Measurements from ENCODE around the gene XDH. TPM values are rescaled to one million over a fixed set of nuclear protein-coding genes. Genes with fewer than 3 reads are reported as not detected.
A peak's percentile ranks its signal among the peaks of the same experiment; 100 is the strongest.

Gene XDH
- total RNA-seq, 2 donors from 2014 or later, result 0.08 TPM; not detected in 1

DNA sequence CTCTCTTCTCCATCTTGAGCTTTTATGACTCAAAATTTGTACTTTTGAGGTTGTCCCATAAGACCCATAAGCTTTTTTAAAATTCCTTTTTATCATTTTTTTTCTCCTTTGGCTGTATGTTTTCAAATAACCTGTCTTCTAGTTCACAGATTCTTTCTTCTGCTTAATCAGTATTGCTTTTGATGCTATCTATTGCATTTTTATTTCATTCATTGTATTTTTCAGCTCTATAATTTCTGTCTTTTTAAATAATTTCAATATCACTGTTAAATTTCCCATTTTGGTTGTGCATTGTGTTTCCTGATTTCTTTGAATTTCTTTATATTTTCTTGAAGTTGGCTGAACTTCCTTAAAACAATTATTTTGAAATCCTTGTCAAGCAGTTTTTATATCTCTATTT is 4.8 kb upstream of the XDH start:
- ATAC-seq, result no peak
- H3K4me3 Mint-ChIP-seq, result no peak overlapping the region
- H3K27me3 Mint-ChIP-seq, result peaks cover 0 to 16% of the 10 kb centered on the region in 2 donors
- no peak for DNase-seq (ENCODE audit: low spot score)
- peaks cover 11% of the 10 kb centered on the region for H3K9me3 Mint-ChIP-seq
- peaks cover 0 to 5% of the 10 kb centered on the region in 2 donors for H3K4me1 Mint-ChIP-seq (ENCODE audit: low read depth in 2 of 2)
- no peak overlapping the region for H3K27ac Mint-ChIP-seq
- H3K36me3 Mint-ChIP-seq, result peaks cover 8% of the 10 kb centered on the region

DNA sequence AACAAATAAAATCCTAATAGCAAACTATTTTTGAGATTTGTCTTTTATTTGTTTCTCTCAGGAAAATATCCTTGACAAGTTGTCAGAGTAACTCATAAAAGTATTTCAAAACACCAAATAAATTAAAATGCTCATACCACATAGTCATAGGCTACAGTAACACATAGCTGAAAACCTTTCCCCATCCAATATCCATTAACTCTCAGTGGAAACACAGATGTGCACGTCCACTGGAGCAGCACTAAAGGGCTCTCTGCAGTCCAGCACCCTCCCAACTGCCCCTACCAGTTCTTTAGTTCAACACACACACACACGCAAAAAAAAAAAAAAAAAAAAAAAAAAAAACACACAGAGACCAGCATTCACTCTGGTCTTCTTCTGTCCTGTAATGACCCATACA is 879 bp upstream of the XDH start:
- peaks cover 11% of the 10 kb centered on the region for H3K9me3 Mint-ChIP-seq
- no peak overlapping the region for H3K4me3 Mint-ChIP-seq
- peaks cover 8% of the 10 kb centered on the region for H3K36me3 Mint-ChIP-seq
- peaks cover 0 to 5% of the 10 kb centered on the region in 2 donors for H3K4me1 Mint-ChIP-seq (ENCODE audit: low read depth in 2 of 2)
- H3K27me3 Mint-ChIP-seq, result peaks cover 0 to 6% of the 10 kb centered on the region in 2 donors
- no peak for DNase-seq (ENCODE audit: low spot score)
- no peak overlapping the region for H3K27ac Mint-ChIP-seq
- ATAC-seq, result no peak

DNA sequence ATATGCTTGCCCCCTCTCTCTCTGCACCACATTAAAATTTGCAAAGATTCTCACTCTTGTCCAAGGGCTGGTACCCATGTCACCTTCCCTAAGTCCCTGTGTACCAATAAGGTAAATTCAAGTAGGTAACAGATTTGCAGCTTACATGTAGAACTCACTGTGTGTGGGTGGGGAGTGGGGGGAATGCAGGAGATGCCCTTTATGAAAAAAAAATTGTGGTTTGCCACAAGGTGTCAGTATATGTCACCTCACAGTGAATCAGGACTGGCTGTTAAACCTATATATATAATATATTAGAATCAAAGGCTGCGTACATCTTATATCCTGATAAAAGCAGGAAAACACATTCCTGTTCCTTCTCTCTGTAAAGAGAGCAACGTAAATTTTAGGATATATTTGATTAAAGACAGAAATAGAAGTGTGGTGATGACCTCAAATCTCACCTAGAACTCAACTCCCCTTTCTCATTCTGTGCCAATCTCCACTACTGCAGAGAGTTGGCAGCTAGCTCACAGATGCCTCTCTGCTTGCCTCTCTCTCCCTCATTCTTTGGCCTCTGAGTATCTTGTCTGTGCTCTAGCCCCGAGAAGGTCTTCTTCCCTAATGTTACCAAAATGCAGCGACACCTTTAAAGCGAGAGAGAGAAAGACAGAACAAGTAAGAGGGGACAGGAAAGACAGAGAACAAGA is 536 bp downstream of the XDH start:
- Mint-ChIP-seq H3K4me1 (ENCODE audit: low read depth in 2 of 2) (peaks cover 0 to 5% of the 10 kb centered on the region in 2 donors), H3K27ac (no peak overlapping the region), H3K27me3 (peaks cover 4 to 14% of the 10 kb centered on the region in 2 donors), H3K36me3 (peaks cover 3% of the 10 kb centered on the region), H3K9me3 (peaks cover 6% of the 10 kb centered on the region), H3K4me3 (no peak overlapping the region)
- ATAC-seq (no peak), DNase-seq (ENCODE audit: low spot score) (no peak)

DNA sequence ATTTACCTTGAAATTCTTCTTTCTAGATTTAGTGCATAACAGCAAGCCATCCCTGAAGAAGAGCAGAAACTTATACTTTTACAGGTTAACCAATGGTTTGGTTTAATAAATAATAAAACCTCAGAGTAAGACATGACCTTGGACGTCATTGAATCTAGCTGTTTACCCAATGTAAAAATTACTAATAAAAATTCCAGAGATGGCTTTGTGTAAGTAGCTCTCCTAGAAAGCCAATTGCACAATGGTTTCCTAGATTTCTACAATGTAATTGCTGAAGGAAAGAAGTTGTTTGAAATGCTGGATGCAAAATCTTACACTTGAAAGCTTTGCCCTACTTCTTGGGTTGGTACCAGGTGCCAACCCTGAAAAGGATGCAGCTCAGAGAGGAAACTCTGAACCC is 1.5 kb downstream of the XDH start:
- peaks cover 0 to 5% of the 10 kb centered on the region in 2 donors for H3K4me1 Mint-ChIP-seq (ENCODE audit: low read depth in 2 of 2)
- peaks cover 6 to 22% of the 10 kb centered on the region in 2 donors for H3K27me3 Mint-ChIP-seq
- no peak for DNase-seq (ENCODE audit: low spot score)
- no peak for ATAC-seq
- no peak overlapping the region for H3K27ac Mint-ChIP-seq
- no peaks in the 10 kb centered on the region for H3K36me3 Mint-ChIP-seq
- H3K9me3 Mint-ChIP-seq, result no peaks in the 10 kb centered on the region
- no peak overlapping the region for H3K4me3 Mint-ChIP-seq

DNA sequence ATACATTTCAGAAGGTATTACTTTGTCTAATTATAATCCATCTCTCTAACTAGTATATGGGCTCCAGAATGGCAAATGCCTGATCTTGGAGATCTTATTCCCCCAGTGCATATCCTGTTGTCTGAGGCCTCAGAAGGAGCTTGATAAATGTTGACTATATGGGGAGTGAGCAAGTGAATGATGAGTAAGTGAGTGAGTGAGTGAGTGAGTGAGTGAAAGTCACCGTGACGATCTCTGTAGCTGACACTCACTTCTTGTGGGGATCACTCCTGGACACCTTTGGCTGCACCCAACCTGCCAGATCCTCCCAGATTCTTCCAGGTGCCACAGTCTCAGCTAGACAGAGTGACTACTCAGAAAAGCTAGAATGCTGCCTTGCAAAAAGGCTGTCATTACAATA is 2.8 kb downstream of the XDH start:
- Mint-ChIP-seq H3K4me3 (no peak overlapping the region), H3K27ac (no peak overlapping the region), H3K36me3 (no peaks in the 10 kb centered on the region), H3K4me1 (ENCODE audit: low read depth in 2 of 2) (peaks cover 0 to 5% of the 10 kb centered on the region in 2 donors), H3K27me3 (peaks cover 10 to 32% of the 10 kb centered on the region in 2 donors), H3K9me3 (no peaks in the 10 kb centered on the region)
- ATAC-seq (no peak), DNase-seq (ENCODE audit: low spot score) (no peak)

DNA sequence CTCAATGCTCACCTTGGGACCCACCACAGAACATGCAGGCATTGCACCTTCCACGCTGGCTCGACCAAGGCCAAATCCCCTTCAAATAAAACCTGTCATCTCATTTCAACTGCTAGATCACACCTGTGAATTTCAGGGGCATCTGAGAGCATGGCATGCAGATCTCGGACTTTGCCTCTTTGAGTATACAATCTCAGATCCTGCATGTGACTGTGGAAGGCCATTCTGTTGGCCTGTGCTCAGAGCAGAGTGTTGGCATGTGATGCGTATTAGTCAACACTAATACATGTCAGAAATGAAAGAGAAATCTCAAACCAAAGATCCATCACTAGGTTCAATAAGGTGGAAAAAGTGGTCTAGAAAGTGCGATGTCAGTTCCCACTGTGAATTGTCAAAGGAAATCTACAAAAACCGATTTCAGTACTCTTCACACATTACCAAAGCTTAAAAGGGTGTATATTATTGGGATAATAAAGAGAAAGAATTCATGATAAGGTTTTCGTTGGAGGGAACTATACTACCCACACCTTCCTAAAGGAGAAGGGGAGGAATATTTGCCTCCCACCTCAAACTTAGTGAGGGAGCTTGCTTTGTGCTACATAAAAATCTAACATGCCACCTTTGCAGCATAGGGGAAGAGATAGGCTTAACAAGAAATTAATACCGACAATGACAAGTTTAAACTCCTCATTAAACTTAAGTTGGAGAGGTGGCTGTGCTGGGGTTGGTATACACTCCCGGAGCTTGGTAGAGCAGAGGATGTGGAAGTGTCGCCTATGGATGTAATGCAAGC is 7.8 kb downstream of the XDH start:
- Mint-ChIP-seq H3K36me3 (no peaks in the 10 kb centered on the region), H3K4me3 (no peak overlapping the region), H3K27ac (no peak overlapping the region), H3K9me3 (no peaks in the 10 kb centered on the region), H3K4me1 (ENCODE audit: low read depth in 2 of 2) (no peaks in the 10 kb centered on the region), H3K27me3 (peaks cover 10 to 37% of the 10 kb centered on the region in 2 donors)
- ATAC-seq (no peak), DNase-seq (ENCODE audit: low spot score) (no peak)

DNA sequence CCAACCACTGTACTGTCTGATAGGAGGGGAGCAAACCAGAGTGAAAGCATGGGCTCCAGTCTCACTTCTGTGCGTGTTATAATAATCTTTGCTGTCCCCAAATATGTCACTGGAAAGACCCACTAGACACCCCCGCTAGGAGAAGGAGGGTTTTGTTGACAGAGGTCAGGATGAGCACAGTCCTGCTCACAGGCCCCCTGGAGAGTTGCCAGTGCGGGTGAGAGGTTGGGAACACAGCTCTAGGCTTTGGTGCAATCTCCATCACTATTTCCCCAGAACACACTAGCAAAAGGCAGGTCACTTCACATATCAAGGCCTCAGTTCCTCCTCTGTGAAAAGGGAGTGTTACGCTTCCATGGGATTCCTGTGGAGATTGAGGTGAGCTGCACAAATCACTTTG is 9.7 kb downstream of the XDH start:
- H3K9me3 Mint-ChIP-seq, result no peaks in the 10 kb centered on the region
- no peak overlapping the region for H3K27ac Mint-ChIP-seq
- peaks cover 10 to 33% of the 10 kb centered on the region in 2 donors for H3K27me3 Mint-ChIP-seq
- no peaks in the 10 kb centered on the region for H3K4me1 Mint-ChIP-seq (ENCODE audit: low read depth in 2 of 2)
- DNase-seq (ENCODE audit: low spot score), result no peak
- no peaks in the 10 kb centered on the region for H3K36me3 Mint-ChIP-seq
- no peak for ATAC-seq
- H3K4me3 Mint-ChIP-seq, result no peak overlapping the region

DNA sequence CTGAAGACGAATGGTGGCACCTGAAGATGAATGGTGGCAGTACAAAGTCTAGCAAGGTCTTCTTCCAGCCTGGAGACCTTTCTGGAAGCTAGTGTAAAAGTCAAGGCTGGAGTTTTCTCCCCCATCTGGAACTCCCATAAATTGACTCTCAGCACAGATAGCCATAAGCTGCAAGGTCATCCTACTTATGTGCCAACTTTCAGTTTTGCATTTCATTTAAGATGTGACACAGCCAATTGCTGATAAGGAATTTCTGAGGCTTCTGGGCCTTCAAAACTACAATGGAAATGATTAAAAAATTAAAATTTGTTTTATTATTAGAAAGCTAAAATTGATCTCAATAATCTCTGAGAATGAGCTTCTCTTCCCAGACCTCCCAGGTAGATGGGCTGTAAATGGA is 10.2 kb downstream of the XDH start:
- ATAC-seq (no peak), DNase-seq (ENCODE audit: low spot score) (no peak)
- H3K4me3 Mint-ChIP-seq, result no peak overlapping the region
- H3K4me1 Mint-ChIP-seq (ENCODE audit: low read depth in 2 of 2), result no peaks in the 10 kb centered on the region
- no peaks in the 10 kb centered on the region for H3K9me3 Mint-ChIP-seq
- H3K36me3 Mint-ChIP-seq, result no peaks in the 10 kb centered on the region
- peaks cover 9 to 29% of the 10 kb centered on the region in 2 donors for H3K27me3 Mint-ChIP-seq
- H3K27ac Mint-ChIP-seq, result no peak overlapping the region

DNA sequence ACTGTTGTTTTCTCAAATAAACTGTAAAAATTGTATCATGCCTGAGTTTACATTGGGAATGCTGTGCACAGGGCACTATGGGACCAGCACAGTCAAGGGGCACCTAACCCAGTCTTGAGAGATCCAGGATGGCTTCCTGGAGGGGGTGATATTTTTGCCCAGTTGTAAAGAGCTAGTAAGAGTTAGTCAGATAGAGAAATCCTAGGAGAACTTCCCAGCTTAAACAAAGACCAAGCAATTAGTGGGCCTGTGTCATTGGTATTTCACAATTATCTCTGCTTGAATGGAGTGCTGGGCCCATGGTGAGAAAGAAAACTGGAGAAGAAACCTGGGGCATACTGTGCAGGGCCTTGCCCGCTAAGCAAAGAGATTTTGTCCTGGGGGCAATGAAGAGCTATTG is 12.2 kb downstream of the XDH start:
- Mint-ChIP-seq H3K4me1 (ENCODE audit: low read depth in 2 of 2) (no peaks in the 10 kb centered on the region), H3K4me3 (no peak overlapping the region), H3K36me3 (no peaks in the 10 kb centered on the region), H3K27ac (no peak overlapping the region), H3K27me3 (peaks cover 7 to 17% of the 10 kb centered on the region in 2 donors), H3K9me3 (no peaks in the 10 kb centered on the region)
- DNase-seq (ENCODE audit: low spot score) (no peak), ATAC-seq (no peak)

DNA sequence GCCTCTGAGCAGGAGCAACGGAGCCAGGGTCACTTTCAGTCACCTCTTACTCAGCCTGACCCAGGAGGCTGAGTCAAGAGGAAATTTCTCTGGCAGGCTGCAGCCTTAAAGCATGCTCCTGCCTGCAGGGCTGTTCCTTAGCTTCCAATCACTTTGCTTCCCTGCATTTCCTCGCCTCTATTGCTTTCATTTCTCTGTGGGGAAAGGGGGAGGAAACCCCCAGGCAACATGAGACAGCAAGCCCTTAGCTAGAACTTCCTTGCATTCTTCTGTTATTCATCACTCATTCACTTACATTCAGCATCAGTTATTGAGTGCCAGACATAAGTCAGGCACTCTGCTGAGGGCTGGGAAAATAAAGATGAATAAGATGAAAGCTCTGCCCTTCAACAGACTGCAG is 13.0 kb downstream of the XDH start:
- Mint-ChIP-seq H3K4me1 (ENCODE audit: low read depth in 2 of 2) (no peaks in the 10 kb centered on the region), H3K4me3 (no peak overlapping the region), H3K36me3 (no peaks in the 10 kb centered on the region), H3K27ac (no peak overlapping the region), H3K9me3 (no peaks in the 10 kb centered on the region), H3K27me3 (peaks cover 3 to 11% of the 10 kb centered on the region in 2 donors)
- DNase-seq (ENCODE audit: low spot score), result no peak
- ATAC-seq, result no peak

DNA sequence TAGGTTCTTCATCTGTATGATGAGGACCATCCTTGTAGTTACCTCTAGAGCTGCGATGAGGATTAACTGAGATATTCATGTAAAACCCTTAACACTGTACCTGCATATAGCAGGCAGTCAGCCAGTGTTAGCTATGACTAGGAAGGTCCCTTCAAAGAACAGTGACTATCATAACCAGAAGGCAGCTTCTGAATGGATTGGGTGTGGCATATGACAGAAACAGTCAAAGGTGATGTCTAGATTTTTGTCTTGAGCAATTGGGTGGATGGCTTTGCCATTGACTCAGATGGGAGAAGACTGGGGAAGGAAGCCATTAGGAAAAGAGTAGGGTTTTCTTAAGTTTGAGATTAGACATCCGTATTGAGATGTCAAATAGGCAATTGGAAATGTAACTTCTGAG is 15.7 kb downstream of the XDH start:
- Mint-ChIP-seq H3K9me3 (no peaks in the 10 kb centered on the region), H3K27ac (no peak overlapping the region), H3K4me3 (no peak overlapping the region), H3K4me1 (ENCODE audit: low read depth in 2 of 2) (no peaks in the 10 kb centered on the region), H3K36me3 (no peaks in the 10 kb centered on the region), H3K27me3 (peaks cover 9 to 17% of the 10 kb centered on the region in 2 donors)
- no peak for ATAC-seq
- DNase-seq (ENCODE audit: low spot score), result no peak

DNA sequence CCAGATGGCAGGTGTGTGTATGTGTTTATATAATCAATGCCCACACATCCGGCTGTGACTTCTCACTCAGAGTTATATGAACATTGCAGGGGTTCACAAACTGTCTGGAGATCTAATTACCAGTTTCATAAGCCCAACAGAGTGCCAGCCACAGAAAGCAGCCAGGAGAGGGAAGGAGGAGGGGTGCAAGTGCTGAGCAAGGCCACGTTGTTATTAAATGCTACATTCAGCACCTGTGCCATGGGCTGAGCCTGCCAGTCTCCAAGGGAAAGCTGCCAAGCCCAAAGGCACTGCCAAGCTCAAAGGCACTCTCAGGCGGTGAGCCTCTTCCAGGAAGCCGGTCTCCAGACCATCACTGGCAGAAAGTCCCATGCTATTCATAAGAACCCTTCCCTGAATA is 17.4 kb downstream of the XDH start:
- ATAC-seq, result no peak
- Mint-ChIP-seq H3K9me3 (no peaks in the 10 kb centered on the region), H3K27me3 (peaks cover 9 to 26% of the 10 kb centered on the region in 2 donors), H3K36me3 (no peaks in the 10 kb centered on the region), H3K4me3 (no peak overlapping the region), H3K27ac (no peak overlapping the region), H3K4me1 (ENCODE audit: low read depth in 2 of 2) (no peaks in the 10 kb centered on the region)
- DNase-seq (ENCODE audit: low spot score), result no peak

DNA sequence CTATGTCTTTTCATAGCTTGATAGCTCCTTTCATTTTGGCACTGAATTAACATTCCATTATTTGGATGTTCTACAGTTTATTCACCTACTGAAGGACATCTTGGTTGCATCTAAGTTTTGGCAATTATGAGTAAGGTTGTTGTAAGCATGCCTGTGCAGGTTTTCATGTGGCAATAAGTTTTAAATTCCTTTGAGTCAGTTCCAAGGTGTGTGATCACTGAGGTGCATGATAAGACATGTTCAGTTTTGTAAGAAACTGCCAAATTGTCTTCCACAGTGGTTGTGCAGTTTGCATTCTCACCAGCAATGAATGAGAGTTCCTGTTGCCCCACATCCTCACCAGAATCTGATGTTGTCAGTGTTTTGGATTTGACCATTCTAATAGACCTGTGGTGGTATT is 24.2 kb downstream of the XDH start:
- Mint-ChIP-seq H3K9me3 (no peaks in the 10 kb centered on the region), H3K36me3 (no peaks in the 10 kb centered on the region), H3K4me3 (no peak overlapping the region), H3K27me3 (peaks cover 6 to 29% of the 10 kb centered on the region in 2 donors), H3K4me1 (ENCODE audit: low read depth in 2 of 2) (no peaks in the 10 kb centered on the region), H3K27ac (no peak overlapping the region)
- DNase-seq (ENCODE audit: low spot score) (no peak), ATAC-seq (no peak)

DNA sequence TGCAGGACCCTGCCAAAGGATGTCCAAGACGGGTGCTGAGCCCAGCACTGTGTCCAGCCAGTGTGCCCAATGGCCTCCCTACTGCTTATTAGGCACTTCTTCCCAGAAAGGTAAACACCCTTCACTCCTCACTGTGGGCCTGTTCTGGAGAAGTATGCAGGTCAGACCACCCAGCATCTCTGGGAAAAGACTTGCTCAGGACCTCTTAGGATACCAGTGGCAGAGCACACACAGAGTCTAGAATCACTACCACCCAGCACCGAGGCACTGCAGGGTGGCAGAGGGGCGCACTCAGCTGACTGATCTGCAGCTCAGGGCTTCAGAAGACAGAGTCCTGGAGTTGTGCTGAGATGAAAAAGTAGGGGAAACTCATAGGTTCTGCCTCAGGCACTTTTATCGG is 25.8 kb downstream of the XDH start:
- Mint-ChIP-seq H3K27me3 (peaks cover 0 to 20% of the 10 kb centered on the region in 2 donors), H3K27ac (no peak overlapping the region), H3K9me3 (no peaks in the 10 kb centered on the region), H3K4me3 (no peak overlapping the region), H3K36me3 (no peaks in the 10 kb centered on the region), H3K4me1 (ENCODE audit: low read depth in 2 of 2) (no peaks in the 10 kb centered on the region)
- peak; percentile 28 to 43 for ATAC-seq
- no peak for DNase-seq (ENCODE audit: low spot score)

All from natural killer cell treated with Interleukin-12 subunit alpha and Interleukin-12 subunit beta and Interleukin-15 and Interleukin-18, amount 100 ng/mL, for 72 hours (primary cell).